ENCODE results near the gene CDC26. TPM values are rescaled to one million over a fixed set of nuclear protein-coding genes. Genes with fewer than 3 reads are reported as not detected.

CDC26 gene
- total RNA-seq = 10 to 100 TPM; 35.1 to 41.8 TPM

GRCh38 chr9:113275157-113276131, at the start of gene CDC26, which contains the start of gene PRPF4:
Gene CDC26, minus strand, starts transcription at chr9:113275572. Its CDS starts 3,065 bp downstream, at chr9:113272507.
Gene PRPF4, plus strand, starts transcription at chr9:113275658. Its CDS starts 86 bp downstream, at chr9:113275744.
- peak; percentile 97 for DNase-seq
- peaks cover 18% of the 10 kb centered on the region for H3K36me3 Mint-ChIP-seq
- no peak within 1 kb of the TSS for H3K4me3 Mint-ChIP-seq
- H3K9me3 Mint-ChIP-seq = no peaks in the 10 kb centered on the region
- H3K27me3 Mint-ChIP-seq = no peaks in the 10 kb centered on the region
- no peak within 1 kb of the TSS for H3K27ac Mint-ChIP-seq
- peaks cover 26% of the 10 kb centered on the region for H3K4me1 Mint-ChIP-seq

- H3K4me1 Mint-ChIP-seq = no peaks in the 10 kb centered on the region
Measured at GRCh38 chr9:113322671-113323070, 47.3 kb upstream of the CDC26 start.

GRCh38 chr9:113320051-113320450, 44.7 kb upstream of the CDC26 start:
- DNase-seq = no peak
- H3K36me3 Mint-ChIP-seq = peaks cover 2% of the 10 kb centered on the region
- H3K27me3 Mint-ChIP-seq = no peaks in the 10 kb centered on the region
- H3K4me1 Mint-ChIP-seq = no peaks in the 10 kb centered on the region
- H3K4me3 Mint-ChIP-seq = no peak overlapping the region
- H3K27ac Mint-ChIP-seq = no peak overlapping the region
- H3K9me3 Mint-ChIP-seq = no peaks in the 10 kb centered on the region

More at GRCh38 chr9:113322671-113323070, 47.3 kb upstream of the CDC26 start:
- no peak for DNase-seq
- H3K36me3 Mint-ChIP-seq = peaks cover 2% of the 10 kb centered on the region
- no peaks in the 10 kb centered on the region for H3K27me3 Mint-ChIP-seq
- no peaks in the 10 kb centered on the region for H3K9me3 Mint-ChIP-seq
- no peak overlapping the region for H3K4me3 Mint-ChIP-seq
- no peak overlapping the region for H3K27ac Mint-ChIP-seq

- peaks cover 2% of the 10 kb centered on the region for H3K36me3 Mint-ChIP-seq
- no peak for DNase-seq
- H3K27me3 Mint-ChIP-seq = no peaks in the 10 kb centered on the region
- H3K4me3 Mint-ChIP-seq = no peak overlapping the region
- H3K4me1 Mint-ChIP-seq = no peaks in the 10 kb centered on the region
- no peak overlapping the region for H3K27ac Mint-ChIP-seq
- no peaks in the 10 kb centered on the region for H3K9me3 Mint-ChIP-seq
Measured at GRCh38 chr9:113319054-113319453, 43.7 kb upstream of the CDC26 start.

GRCh38 chr9:113317777-113318176, 42.4 kb upstream of the CDC26 start:
- Mint-ChIP-seq H3K27ac (no peak overlapping the region), H3K4me1 (no peaks in the 10 kb centered on the region), H3K4me3 (no peak overlapping the region), H3K9me3 (no peaks in the 10 kb centered on the region), H3K27me3 (no peaks in the 10 kb centered on the region), H3K36me3 (peaks cover 2% of the 10 kb centered on the region)
- no peak for DNase-seq

- DNase-seq = no peak
- Mint-ChIP-seq H3K9me3 (no peaks in the 10 kb centered on the region), H3K27ac (no peak overlapping the region), H3K4me1 (no peaks in the 10 kb centered on the region), H3K4me3 (no peak overlapping the region), H3K27me3 (no peaks in the 10 kb centered on the region), H3K36me3 (peaks cover 2% of the 10 kb centered on the region)
Measured at GRCh38 chr9:113316030-113316429, 40.7 kb upstream of the CDC26 start.

- H3K27ac Mint-ChIP-seq = no peak overlapping the region
- no peak for DNase-seq
- H3K9me3 Mint-ChIP-seq = no peaks in the 10 kb centered on the region
- H3K4me1 Mint-ChIP-seq = no peaks in the 10 kb centered on the region
- peaks cover 2% of the 10 kb centered on the region for H3K36me3 Mint-ChIP-seq
- H3K27me3 Mint-ChIP-seq = no peaks in the 10 kb centered on the region
- H3K4me3 Mint-ChIP-seq = no peak overlapping the region
Measured at GRCh38 chr9:113315231-113315630, 39.9 kb upstream of the CDC26 start.

GRCh38 chr9:113313261-113313660, 37.9 kb upstream of the CDC26 start:
- H3K9me3 Mint-ChIP-seq = no peaks in the 10 kb centered on the region
- H3K27ac Mint-ChIP-seq = no peak overlapping the region
- H3K4me1 Mint-ChIP-seq = no peaks in the 10 kb centered on the region
- no peaks in the 10 kb centered on the region for H3K27me3 Mint-ChIP-seq
- no peaks in the 10 kb centered on the region for H3K36me3 Mint-ChIP-seq
- no peak for DNase-seq
- no peak overlapping the region for H3K4me3 Mint-ChIP-seq

GRCh38 chr9:113311961-113312360, 36.6 kb upstream of the CDC26 start:
- no peaks in the 10 kb centered on the region for H3K9me3 Mint-ChIP-seq
- H3K36me3 Mint-ChIP-seq = no peaks in the 10 kb centered on the region
- no peak overlapping the region for H3K27ac Mint-ChIP-seq
- H3K27me3 Mint-ChIP-seq = no peaks in the 10 kb centered on the region
- H3K4me1 Mint-ChIP-seq = no peaks in the 10 kb centered on the region
- no peak for DNase-seq
- no peak overlapping the region for H3K4me3 Mint-ChIP-seq

GRCh38 chr9:113310538-113310937, 35.2 kb upstream of the CDC26 start:
- Mint-ChIP-seq H3K4me3 (no peak overlapping the region), H3K27ac (no peak overlapping the region), H3K27me3 (no peaks in the 10 kb centered on the region), H3K4me1 (no peaks in the 10 kb centered on the region), H3K36me3 (no peaks in the 10 kb centered on the region), H3K9me3 (no peaks in the 10 kb centered on the region)
- DNase-seq = no peak

- no peak overlapping the region for H3K4me3 Mint-ChIP-seq
- H3K9me3 Mint-ChIP-seq = no peaks in the 10 kb centered on the region
- H3K27ac Mint-ChIP-seq = no peak overlapping the region
- H3K4me1 Mint-ChIP-seq = no peaks in the 10 kb centered on the region
- peak; percentile 11 for DNase-seq
- no peaks in the 10 kb centered on the region for H3K27me3 Mint-ChIP-seq
- no peaks in the 10 kb centered on the region for H3K36me3 Mint-ChIP-seq
Measured at GRCh38 chr9:113309204-113309813, 33.9 kb upstream of the CDC26 start.

- H3K36me3 Mint-ChIP-seq = no peaks in the 10 kb centered on the region
- no peaks in the 10 kb centered on the region for H3K4me1 Mint-ChIP-seq
- H3K9me3 Mint-ChIP-seq = no peaks in the 10 kb centered on the region
- DNase-seq = no peak
- no peak overlapping the region for H3K4me3 Mint-ChIP-seq
- no peak overlapping the region for H3K27ac Mint-ChIP-seq
- H3K27me3 Mint-ChIP-seq = no peaks in the 10 kb centered on the region
Measured at GRCh38 chr9:113307396-113307975, 32.1 kb upstream of the CDC26 start.

GRCh38 chr9:113306566-113306965, 31.2 kb upstream of the CDC26 start:
- no peaks in the 10 kb centered on the region for H3K4me1 Mint-ChIP-seq
- no peaks in the 10 kb centered on the region for H3K36me3 Mint-ChIP-seq
- no peak for DNase-seq
- H3K27ac Mint-ChIP-seq = no peak overlapping the region
- no peaks in the 10 kb centered on the region for H3K9me3 Mint-ChIP-seq
- no peak overlapping the region for H3K4me3 Mint-ChIP-seq
- H3K27me3 Mint-ChIP-seq = no peaks in the 10 kb centered on the region

GRCh38 chr9:113302792-113303418, 27.5 kb upstream of the CDC26 start, which contains the start of gene RNF183:
Gene RNF183, minus strand, starts transcription at chr9:113303376. Its CDS starts 5,192 bp downstream, at chr9:113298184.
- Mint-ChIP-seq H3K9me3 (no peaks in the 10 kb centered on the region), H3K27ac (no peak within 1 kb of the TSS), H3K4me1 (no peaks in the 10 kb centered on the region), H3K4me3 (no peak within 1 kb of the TSS), H3K27me3 (no peaks in the 10 kb centered on the region), H3K36me3 (no peaks in the 10 kb centered on the region)
- DNase-seq = no peak

- no peaks in the 10 kb centered on the region for H3K4me1 Mint-ChIP-seq
- H3K4me3 Mint-ChIP-seq = no peak overlapping the region
- no peaks in the 10 kb centered on the region for H3K36me3 Mint-ChIP-seq
- H3K27ac Mint-ChIP-seq = no peak overlapping the region
- H3K27me3 Mint-ChIP-seq = no peaks in the 10 kb centered on the region
- DNase-seq = no peak
- H3K9me3 Mint-ChIP-seq = no peaks in the 10 kb centered on the region
Measured at GRCh38 chr9:113301548-113301947, 26.2 kb upstream of the CDC26 start.

All from activated naive CD8-positive, alpha-beta T cell treated with anti-CD3 and anti-CD28 coated beads for 36 hours (primary cell).